Keratinocyte (primary cell): ENCODE results near the gene ZNF76. TPM values are rescaled to one million over a fixed set of nuclear protein-coding genes. Genes with fewer than 3 reads are reported as not detected.

ENCODE experiments used
- DNase-seq: peaks from one replicate; pipeline ENCODE4 v3.0.0-alpha.2; 2011; ENCODE audit warnings: low read depth, missing footprints, low spot score
- FAIRE-seq: peaks from 2 replicates; lab custom pipeline; 2011; peaks lifted over from hg19 to GRCh38; lab: Jason Lieb, UNC
- H2AFZ ChIP-seq: 2 replicates; pipeline ENCODE4 v1.6.0; 2012; ENCODE audit warnings: low read length, control low read depth, inconsistent platforms; ENCODE audit not compliant: control insufficient read depth
- H3K27ac ChIP-seq: 2 replicates; pipeline ENCODE4 v1.5.1; 2011; ENCODE audit warnings: low read length; ENCODE audit not compliant: control insufficient read depth, insufficient read depth
- H3K27me3 ChIP-seq: 3 replicates; pipeline ENCODE4 v1.6.0; 2011; ENCODE audit warnings: low read length; ENCODE audit not compliant: control insufficient read depth, insufficient read depth; ENCODE audit errors: extremely low read depth
- H3K36me3 ChIP-seq, 2 experiments: 2 replicates in 1 of 2; 3 replicates in 1 of 2; pipeline ENCODE4 v1.5.1; 2011; ENCODE audit warnings: low read length in 2 of 2, mild to moderate bottlenecking in 1 of 2; ENCODE audit not compliant: control insufficient read depth in 2 of 2, insufficient read depth in 2 of 2; ENCODE audit errors: extremely low read depth in 1 of 2
- H3K4me1 ChIP-seq: 3 replicates; pipeline ENCODE4 v1.5.1; 2011; ENCODE audit warnings: low read length; ENCODE audit not compliant: control insufficient read depth, insufficient read depth; ENCODE audit errors: extremely low read depth
- H3K4me2 ChIP-seq: 3 replicates; pipeline ENCODE4 v1.6.0; 2011; ENCODE audit warnings: low read depth, low read length; ENCODE audit not compliant: control insufficient read depth, insufficient read depth; ENCODE audit errors: extremely low read depth
- H3K4me3 ChIP-seq, 3 experiments: fragments of 200-600 bp in 1 of 3; sonication (generic) in 1 of 3; 2 replicates in 2 of 3; 3 replicates in 1 of 3; pipeline ENCODE4 v1.5.1; 2011 to 2016; ENCODE audit warnings: low read length in 3 of 3, mild to moderate bottlenecking in 3 of 3, control low read depth in 2 of 3, inconsistent platforms in 1 of 3, low read depth in 1 of 3, mixed read lengths in 1 of 3, mixed run types in 1 of 3, moderate library complexity in 1 of 3; ENCODE audit not compliant: control insufficient read depth in 2 of 3, insufficient read depth in 2 of 3; ENCODE audit errors: extremely low read depth in 1 of 3
- H3K79me2 ChIP-seq: 2 replicates; pipeline ENCODE4 v1.6.0; 2012; ENCODE audit warnings: low read length; ENCODE audit not compliant: control insufficient read depth, insufficient read depth
- H3K9ac ChIP-seq: 3 replicates; pipeline ENCODE4 v1.6.0; 2011; ENCODE audit warnings: low read length; ENCODE audit not compliant: control insufficient read depth, insufficient read depth; ENCODE audit errors: extremely low read depth
- H3K9me1 ChIP-seq: 3 replicates; pipeline ENCODE4 v1.6.0; 2011; ENCODE audit warnings: low read length; ENCODE audit not compliant: control insufficient read depth, insufficient read depth; ENCODE audit errors: extremely low read depth
- H3K9me3 ChIP-seq: 2 replicates; pipeline ENCODE4 v1.5.1; 2012; ENCODE audit warnings: low read depth, low read length; ENCODE audit not compliant: control insufficient read depth
- H4K20me1 ChIP-seq: 3 replicates; pipeline ENCODE4 v1.6.0; 2011; ENCODE audit warnings: low read length; ENCODE audit not compliant: control insufficient read depth, insufficient read depth; ENCODE audit errors: extremely low read depth
- CTCF ChIP-seq, 3 experiments: IDR thresholded peaks in 1 of 3; conservative IDR thresholded peaks in 1 of 3; optimal IDR thresholded peaks in 1 of 3; 2 replicates in 2 of 3; 3 replicates in 1 of 3; pipeline versions ENCODE3 to v1.5.1; 2011; ENCODE audit warnings: low read length in 3 of 3, mild to moderate bottlenecking in 3 of 3, moderate library complexity in 2 of 3, control low read depth in 1 of 3, inconsistent platforms in 1 of 3; ENCODE audit not compliant: insufficient read depth in 2 of 3; ENCODE audit errors: extremely low read depth in 1 of 3
- EZH2 ChIP-seq: IDR thresholded peaks from one replicate; pipeline ENCODE4 v1.6.1; 2012; ENCODE audit warnings: inconsistent platforms, mild to moderate bottlenecking, low read length, moderate library complexity
- dilution Hi-C: fragments of 300-500 bp; cut with MboI; formaldehyde crosslinking; loops from one replicate; pipeline ENCODE4 v1.7.0; 2020; ENCODE audit warnings: low sequenced_read_pairs; ENCODE audit not compliant: extremely low pct_ligation_motif_present
- polyA plus RNA-seq, 5 experiments: library from polyadenylated mRNA; depleted of rRNA in 3 of 5; stranded (reverse) in 3 of 5; stranded (forward) in 1 of 5; unstranded in 1 of 5; fragments of >200 nt; gene quantifications; 1 replicate in 1 of 5; 2 replicates in 3 of 5; 3 replicates in 1 of 5; pipeline versions ENCODE4 v1.2.1 to v1.2.3, GENCODE V29; 2011 to 2012; ENCODE audit warnings: missing spikeins in 2 of 5, low read depth in 1 of 5, low replicate concordance in 1 of 5

The ZNF76 gene
- polyA plus RNA-seq, 1 donor (not counting 4 experiments of a cell fraction or from before 2014, with no cell fraction given): 7.2 TPM

- Histone ChIP-seq H3K9me3 (no peaks in the 10 kb centered on the region), H3K79me2 (peaks cover 33% of the 10 kb centered on the region), H2AFZ (no peak overlapping the region), H3K4me1 (peaks cover 51% of the 10 kb centered on the region), H3K9ac (no peak overlapping the region), H3K27ac (no peak overlapping the region), H4K20me1 (no peaks in the 10 kb centered on the region), H3K36me3 (peaks cover 2 to 17% of the 10 kb centered on the region in 2 experiments), H3K9me1 (no peaks in the 10 kb centered on the region), H3K4me2 (no peak overlapping the region), H3K27me3 (no peaks in the 10 kb centered on the region), H3K4me3 (no peak overlapping the region)
- dilution Hi-C loops: no loop called here
- TF ChIP-seq EZH2: no peak
- no peak for TF ChIP-seq CTCF (optimal IDR thresholded peaks at IDR 0.05 in 1 of 3, IDR thresholded peaks at IDR 0.05 in 1 of 3, conservative IDR thresholded peaks at IDR 0.05 in 1 of 3; ENCODE audit: extremely low read depth in 1 of 3, insufficient read depth in 2 of 3, low read length in 3 of 3)
- no peak for DNase-seq
- FAIRE-seq: no peak
Observed at GRCh38 chr6:35299674-35300073, 40.1 kb downstream of the ZNF76 start.

GRCh38 chr6:35300848-35301247, 41.3 kb downstream of the ZNF76 start:
- Histone ChIP-seq H3K9me3 (no peaks in the 10 kb centered on the region), H3K27ac (no peak overlapping the region), H3K4me1 (peaks cover 51% of the 10 kb centered on the region), H3K27me3 (no peaks in the 10 kb centered on the region), H3K9ac (no peak overlapping the region), H3K4me3 (no peak overlapping the region), H3K4me2 (no peak overlapping the region), H3K9me1 (no peaks in the 10 kb centered on the region), H3K79me2 (peaks cover 33% of the 10 kb centered on the region), H2AFZ (no peak overlapping the region), H4K20me1 (no peaks in the 10 kb centered on the region), H3K36me3 (peaks cover 0 to 14% of the 10 kb centered on the region in 2 experiments)
- dilution Hi-C loops: no loop called here
- FAIRE-seq (no peak), DNase-seq (no peak)
- TF ChIP-seq CTCF (optimal IDR thresholded peaks at IDR 0.05 in 1 of 3, IDR thresholded peaks at IDR 0.05 in 1 of 3, conservative IDR thresholded peaks at IDR 0.05 in 1 of 3; ENCODE audit: extremely low read depth in 1 of 3, insufficient read depth in 2 of 3, low read length in 3 of 3): no peak
- no peak for TF ChIP-seq EZH2
